ENCODE data around the gene USP46.

The USP46 gene, protein sequence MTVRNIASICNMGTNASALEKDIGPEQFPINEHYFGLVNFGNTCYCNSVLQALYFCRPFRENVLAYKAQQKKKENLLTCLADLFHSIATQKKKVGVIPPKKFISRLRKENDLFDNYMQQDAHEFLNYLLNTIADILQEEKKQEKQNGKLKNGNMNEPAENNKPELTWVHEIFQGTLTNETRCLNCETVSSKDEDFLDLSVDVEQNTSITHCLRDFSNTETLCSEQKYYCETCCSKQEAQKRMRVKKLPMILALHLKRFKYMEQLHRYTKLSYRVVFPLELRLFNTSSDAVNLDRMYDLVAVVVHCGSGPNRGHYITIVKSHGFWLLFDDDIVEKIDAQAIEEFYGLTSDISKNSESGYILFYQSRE
- long read RNA-seq, full-length matches to known transcripts = 36 of 40 reads
- long read RNA-seq, partial matches to known transcripts = 0 of 40 reads
- long read RNA-seq, other reads (novel, unspliced or antisense) = 4 of 40 reads

DNA sequence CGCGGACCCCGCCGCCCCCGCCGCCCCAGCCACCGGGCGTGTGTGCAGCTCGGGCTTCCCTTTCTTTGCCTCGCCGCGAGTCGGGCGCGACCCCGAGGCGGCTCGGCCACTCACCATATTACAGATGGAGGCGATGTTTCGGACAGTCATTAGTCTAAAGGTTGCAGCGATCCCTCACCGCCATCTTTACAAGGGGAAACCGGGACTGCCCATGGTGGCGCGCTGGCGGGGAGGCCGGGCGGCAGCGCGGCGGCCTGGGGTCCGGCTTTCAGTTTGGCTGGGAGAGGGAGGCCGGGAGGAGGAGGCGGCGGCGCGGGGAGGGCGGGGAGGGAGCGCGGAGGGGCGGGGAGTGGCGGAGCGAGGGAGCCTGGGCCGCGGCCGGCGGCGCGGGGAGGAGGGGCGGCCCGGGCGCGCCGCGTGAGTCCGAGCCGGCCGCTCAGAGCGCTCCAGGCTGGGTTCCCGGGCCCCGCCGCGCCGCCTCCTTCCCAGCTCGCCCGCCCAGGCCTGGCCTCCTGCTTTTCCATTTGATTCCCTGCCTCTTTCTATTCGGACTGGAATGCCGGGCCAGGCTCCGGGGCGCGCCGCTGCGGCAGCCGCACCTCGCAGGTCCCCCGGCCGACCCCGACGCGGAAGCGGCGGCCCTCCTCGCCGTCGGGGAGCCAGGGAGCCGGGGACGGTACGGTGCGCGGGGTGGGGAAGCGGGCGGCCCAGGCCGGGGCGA lies at the start of gene USP46:
Gene USP46 (minus strand): TSS at position 301 of the 721 bp plus-strand sequence. CDS start 151 bp downstream, at position 150.
- peak; percentile 11 to 55 for DNase-seq (ENCODE audit: low read depth in 1 of 2, low spot score in 1 of 2)
- TF ChIP-seq POLR2AphosphoS5 (IDR thresholded peaks at IDR 0.05; ENCODE audit: low read depth) (peak; percentile 71), CTCF (IDR thresholded peaks at IDR 0.05; ENCODE audit: insufficient read depth, low read length) (no peak), REST (IDR thresholded peaks at IDR 0.05; ENCODE audit: insufficient replicate concordance, low read depth) (peak; percentile 18)
- H3K4me3 ChIP-seq (replicated peaks; ENCODE audit: insufficient read depth, low read length) = peak within 1 kb of the TSS; percentile 78
- H3K27me3 ChIP-seq (ENCODE audit: insufficient read depth, poor library complexity, severe bottlenecking) = no peaks in the 10 kb centered on the region
- H3K27ac ChIP-seq (replicated peaks) = peak within 1 kb of the TSS; percentile 79

GRCh38 chr4:52704661-52705060 lies 45.6 kb upstream of the USP46 start:
- Histone ChIP-seq H3K27me3 (ENCODE audit: insufficient read depth, poor library complexity, severe bottlenecking) (no peaks in the 10 kb centered on the region), H3K4me3 (replicated peaks; ENCODE audit: insufficient read depth, low read length) (no peak overlapping the region), H3K27ac (replicated peaks) (no peak overlapping the region)
- TF ChIP-seq GABPA (IDR thresholded peaks at IDR 0.05; ENCODE audit: low read depth) = no peak
- TF ChIP-seq SPI1 (IDR thresholded peaks at IDR 0.05; ENCODE audit: borderline replicate concordance, low read depth) = no peak
- TF ChIP-seq POLR2AphosphoS5 (IDR thresholded peaks at IDR 0.05; ENCODE audit: low read depth) = no peak
- no peak for TF ChIP-seq REST (IDR thresholded peaks at IDR 0.05; ENCODE audit: insufficient replicate concordance, low read depth)
- TF ChIP-seq CTCF (IDR thresholded peaks at IDR 0.05; ENCODE audit: insufficient read depth, low read length) = no peak
- no peak for DNase-seq (ENCODE audit: low read depth in 1 of 2, low spot score in 1 of 2)

GRCh38 chr4:52704133-52704532 lies 45.0 kb upstream of the USP46 start:
- Histone ChIP-seq H3K27me3 (ENCODE audit: insufficient read depth, poor library complexity, severe bottlenecking) (no peaks in the 10 kb centered on the region), H3K4me3 (replicated peaks; ENCODE audit: insufficient read depth, low read length) (no peak overlapping the region), H3K27ac (replicated peaks) (no peak overlapping the region)
- no peak for DNase-seq (ENCODE audit: low read depth in 1 of 2, low spot score in 1 of 2)
- no peak for TF ChIP-seq REST (IDR thresholded peaks at IDR 0.05; ENCODE audit: insufficient replicate concordance, low read depth)

Data from HL-60 (cell line).